Activated gamma-delta T cell treated with anti-CD3 and anti-CD28 coated beads, Interleukin-2, amount 50 U/mL, for 16 hours (primary cell): ENCODE measurements around the gene INPP4B.

ENCODE experiments used
- DNase-seq: peaks from one replicate; pipeline ENCODE4 v3.0.0-alpha.2; 2020; ENCODE audit warnings: low read depth

INPP4B gene

GRCh38 chr4:142345924-142346323 lies 500.2 kb downstream of the INPP4B start:
- DNase-seq = no peak

GRCh38 chr4:142341268-142341667 lies 504.8 kb downstream of the INPP4B start:
- DNase-seq = no peak

DNA sequence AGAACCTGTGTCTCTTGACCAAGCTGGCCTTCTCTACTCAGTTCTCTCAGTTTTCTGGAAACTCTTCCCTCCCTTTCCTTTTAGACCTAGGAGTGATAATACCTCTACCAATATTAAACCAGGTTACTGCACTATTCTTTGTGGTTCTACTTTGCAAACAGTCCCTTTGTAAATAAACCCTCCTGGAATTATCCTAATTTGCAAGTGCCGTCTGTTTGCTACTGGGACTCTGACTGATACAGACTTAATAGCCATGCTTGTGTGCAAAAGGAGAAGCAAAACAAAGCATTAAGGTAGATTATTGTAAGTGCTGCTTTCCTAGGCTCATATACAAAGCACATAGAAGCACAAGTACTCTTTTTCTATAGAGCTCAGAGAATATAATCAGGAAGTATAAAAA lies 507.0 kb downstream of the INPP4B start:
- no peak for DNase-seq

- DNase-seq = no peak
Measured at GRCh38 chr4:142336251-142336934, 509.7 kb downstream of the INPP4B start.

- no peak for DNase-seq
Measured at GRCh38 chr4:142334931-142335330, 511.2 kb downstream of the INPP4B start.

- DNase-seq = no peak
Measured at GRCh38 chr4:142331646-142332045, 514.5 kb downstream of the INPP4B start.

- no peak for DNase-seq
Measured at GRCh38 chr4:142331132-142331531, 515.0 kb downstream of the INPP4B start.

- DNase-seq = no peak
Measured at GRCh38 chr4:142330311-142330710, 515.8 kb downstream of the INPP4B start.

- no peak for DNase-seq
Measured at GRCh38 chr4:142329313-142329712, 516.8 kb downstream of the INPP4B start.

- DNase-seq = no peak
Measured at GRCh38 chr4:142326181-142326580, 519.9 kb downstream of the INPP4B start.

GRCh38 chr4:142324572-142324971 lies 521.5 kb downstream of the INPP4B start:
- no peak for DNase-seq

DNA sequence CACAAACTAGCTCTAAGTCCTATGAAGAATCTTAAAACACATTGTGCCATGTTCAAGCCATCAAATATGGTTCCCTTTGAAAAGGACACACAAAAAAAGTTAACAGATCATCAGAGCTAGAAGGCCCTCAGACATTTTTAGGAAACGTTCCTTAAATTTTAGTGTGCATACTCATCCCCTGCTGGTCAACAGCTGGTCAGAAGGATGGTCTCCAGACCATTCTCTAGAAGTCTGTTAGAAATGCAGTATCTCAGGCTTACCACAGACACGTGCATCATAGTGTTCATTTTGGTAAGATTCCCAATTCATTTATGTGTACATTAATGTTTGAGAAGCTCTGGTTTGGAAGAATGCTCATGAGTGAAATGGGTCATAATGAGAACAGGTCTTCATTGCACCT lies 523.1 kb downstream of the INPP4B start:
- no peak for DNase-seq

- DNase-seq = no peak
Measured at GRCh38 chr4:142318280-142318679, 527.8 kb downstream of the INPP4B start.

DNA sequence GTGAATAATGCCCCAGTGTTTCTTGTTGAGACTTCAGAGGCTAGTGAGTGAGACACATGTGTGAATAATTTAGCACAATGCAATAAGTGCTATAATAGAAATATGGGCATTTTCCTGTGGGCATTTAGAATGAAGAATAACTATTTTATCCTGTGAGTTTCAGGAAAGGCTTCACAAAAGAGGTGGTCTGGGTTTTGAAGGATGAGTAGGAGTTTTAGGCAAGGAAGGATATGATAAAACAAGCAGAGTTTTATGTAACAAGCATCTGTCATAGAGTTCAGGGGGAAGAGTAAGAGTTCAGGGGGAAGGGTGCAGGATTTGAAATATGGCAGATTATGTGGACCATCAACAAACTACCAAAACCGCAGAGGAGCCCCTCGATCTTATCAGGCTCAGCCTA lies 529.2 kb downstream of the INPP4B start:
- no peak for DNase-seq

GRCh38 chr4:142316025-142316424 lies 530.1 kb downstream of the INPP4B start:
- no peak for DNase-seq

DNA sequence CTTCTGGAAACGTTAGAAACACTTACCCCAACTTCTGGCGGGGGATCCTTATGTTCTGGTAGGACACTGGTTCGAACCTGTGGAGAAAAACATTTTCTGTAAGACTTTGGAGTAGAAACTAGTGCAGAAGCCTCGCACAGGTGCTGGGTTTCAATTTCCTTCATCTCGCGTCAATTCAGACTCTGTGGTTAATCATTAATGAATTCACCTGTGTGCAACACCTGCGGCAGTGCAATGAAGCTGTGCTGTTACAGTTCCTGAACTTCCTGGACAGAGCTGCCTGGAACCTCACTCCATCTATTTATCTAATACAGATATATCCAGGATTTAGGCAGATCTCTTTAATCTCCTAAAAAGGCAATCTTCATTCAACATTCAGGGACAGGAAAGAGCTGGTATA lies 531.4 kb downstream of the INPP4B start:
- DNase-seq = no peak

DNA sequence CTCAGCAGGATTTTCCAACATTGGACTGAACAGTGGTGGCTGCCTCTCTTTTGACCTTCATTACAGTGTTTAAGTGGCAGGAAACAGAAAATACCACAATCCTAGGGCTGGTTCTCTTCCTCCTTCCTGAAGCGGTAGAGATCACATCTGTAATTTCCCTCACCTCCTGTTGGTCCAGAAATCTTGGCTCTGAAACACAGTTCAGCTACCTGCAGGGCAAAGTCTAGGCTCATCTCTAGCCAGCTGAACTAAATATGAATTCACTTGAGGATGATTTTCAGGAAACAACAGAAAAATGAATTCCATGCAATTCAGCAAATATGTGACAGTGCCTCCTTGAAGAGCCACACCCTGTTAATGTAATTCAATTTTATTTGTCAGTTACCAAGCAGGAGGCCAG lies 531.9 kb downstream of the INPP4B start:
- DNase-seq = no peak

- no peak for DNase-seq
Measured at GRCh38 chr4:142312391-142312790, 533.7 kb downstream of the INPP4B start.

DNA sequence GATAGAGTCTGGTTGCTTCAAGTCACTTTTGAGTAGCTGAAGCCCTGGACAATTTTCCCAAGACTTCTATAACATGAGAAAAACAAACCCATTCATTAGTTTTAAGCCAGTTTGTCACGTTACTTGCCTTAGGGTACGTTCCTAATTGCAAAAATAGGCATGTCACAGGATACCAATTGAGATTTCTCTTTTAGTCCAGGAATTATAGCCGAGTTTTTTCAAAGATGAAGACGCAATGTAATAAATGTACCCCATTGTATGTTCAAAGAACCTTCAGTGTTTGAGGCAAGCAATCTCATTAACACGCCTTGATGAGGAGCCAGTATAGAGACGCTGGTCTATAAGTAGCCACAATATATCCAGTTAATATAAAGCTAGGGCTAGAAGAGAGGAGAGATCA lies 534.2 kb downstream of the INPP4B start:
- no peak for DNase-seq

DNA sequence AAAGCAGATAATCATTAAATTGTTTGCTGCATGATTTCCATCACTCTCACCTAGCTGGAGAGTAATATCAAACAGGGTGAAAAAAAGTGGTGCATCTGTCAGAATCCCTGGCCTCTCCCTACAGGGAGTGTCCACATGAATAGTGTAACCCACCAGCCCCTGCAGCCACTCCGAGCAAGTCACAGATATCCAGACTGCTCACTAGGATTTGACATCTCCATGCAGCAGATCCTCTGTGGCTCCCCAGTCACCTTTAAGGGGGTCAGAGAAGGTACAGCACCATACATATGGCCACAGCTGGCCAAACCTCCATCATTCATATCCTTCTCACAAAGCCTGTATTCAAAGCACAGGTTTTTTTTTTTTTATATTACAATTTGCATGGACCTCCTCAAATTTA lies 536.3 kb downstream of the INPP4B start:
- DNase-seq = no peak

DNA sequence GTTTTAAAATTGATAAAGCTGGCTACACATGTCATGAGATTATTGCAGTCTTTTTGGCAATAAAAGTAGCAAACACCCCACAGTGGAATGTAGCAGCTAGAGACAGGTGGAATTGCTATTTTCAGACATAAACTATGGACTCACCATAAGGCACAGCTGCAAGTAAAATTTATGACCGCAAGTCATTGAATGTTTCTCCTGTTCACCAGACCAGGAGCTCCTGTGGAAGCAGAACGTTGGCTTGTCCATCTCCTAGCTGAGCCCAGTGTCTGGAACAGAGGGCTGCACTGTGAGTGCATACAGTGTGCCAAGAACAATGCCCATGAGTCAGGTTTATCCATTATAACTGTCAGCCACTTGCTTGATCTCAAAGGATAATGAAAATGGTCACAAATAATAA lies 538.2 kb downstream of the INPP4B start:
- DNase-seq = no peak

DNA sequence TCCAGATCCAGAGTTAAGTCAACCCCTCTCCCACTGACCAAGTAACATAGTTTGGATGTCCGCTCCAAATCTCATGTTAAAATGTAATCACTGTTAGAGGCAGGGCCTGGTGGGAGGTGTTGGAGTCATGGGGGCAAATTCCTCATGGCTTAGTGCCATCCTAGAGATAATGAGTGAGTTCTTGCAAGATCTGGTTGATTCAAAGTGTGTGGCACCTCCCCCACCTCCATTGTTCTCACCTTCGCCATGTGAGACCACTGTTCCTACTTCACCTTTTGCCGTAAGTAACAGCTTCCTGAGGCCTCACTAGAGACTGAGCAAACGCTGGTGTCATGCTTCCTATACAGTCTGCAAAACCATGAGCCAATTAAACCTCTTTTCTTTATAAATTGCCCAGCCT lies 548.8 kb downstream of the INPP4B start:
- DNase-seq = no peak

DNA sequence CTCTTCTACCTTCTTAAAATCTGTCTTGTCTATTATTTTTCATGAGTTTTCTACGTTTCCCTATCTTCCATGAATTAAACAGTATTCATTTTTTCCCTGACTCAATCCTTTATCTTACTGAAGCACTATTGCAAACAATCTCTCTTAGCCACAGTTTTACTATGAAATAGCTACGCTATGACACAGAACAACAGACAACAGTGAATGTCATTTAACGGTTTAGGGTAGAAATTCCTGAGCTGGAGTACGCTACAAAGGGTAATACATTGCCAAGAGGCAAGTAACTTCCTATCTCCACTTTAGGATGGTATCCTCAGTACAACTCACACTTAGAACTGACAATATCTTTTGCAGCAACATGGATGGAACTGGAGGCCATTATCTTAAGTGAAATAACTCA lies 552.6 kb downstream of the INPP4B start:
- no peak for DNase-seq

- no peak for DNase-seq
Measured at GRCh38 chr4:142292231-142292630, 553.9 kb downstream of the INPP4B start.
